ENCODE results near the gene AGAP1.
"Not testable (repeated sequence)": the region's sequence is repeated elsewhere in the genome, so short reads cannot be mapped to it uniquely, and the experiment has no call there.

Gene AGAP1

GRCh38 chr2:236089271-236090026, 595.6 kb downstream of the AGAP1 start:
- no peak for DNase-seq (ENCODE audit: low read depth, low spot score)

- DNase-seq (ENCODE audit: low read depth, low spot score), result no peak
Measured at GRCh38 chr2:236090027-236090382, 596.2 kb downstream of the AGAP1 start.

DNA sequence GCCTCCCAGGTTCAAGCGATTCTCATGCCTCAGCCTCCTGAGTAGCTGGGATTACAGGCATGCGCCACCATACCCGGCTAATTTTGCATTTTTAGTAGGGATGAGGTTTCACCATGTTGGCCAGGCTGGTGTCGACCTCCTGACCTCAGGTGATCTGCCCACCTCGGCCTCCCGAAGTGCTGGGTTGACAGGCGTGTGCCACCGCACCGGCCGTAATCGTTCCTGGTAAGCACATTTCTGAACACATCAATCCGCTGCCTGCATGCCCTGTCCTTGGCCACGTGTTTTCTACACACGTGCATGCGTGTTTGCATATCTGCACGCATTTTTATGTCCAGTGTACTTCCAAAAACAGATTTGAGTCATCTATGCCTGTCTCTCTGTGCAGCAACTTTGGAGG, 597.0 kb downstream of the AGAP1 start:
- DNase-seq (ENCODE audit: low read depth, low spot score), result not testable (repeated sequence)

DNA sequence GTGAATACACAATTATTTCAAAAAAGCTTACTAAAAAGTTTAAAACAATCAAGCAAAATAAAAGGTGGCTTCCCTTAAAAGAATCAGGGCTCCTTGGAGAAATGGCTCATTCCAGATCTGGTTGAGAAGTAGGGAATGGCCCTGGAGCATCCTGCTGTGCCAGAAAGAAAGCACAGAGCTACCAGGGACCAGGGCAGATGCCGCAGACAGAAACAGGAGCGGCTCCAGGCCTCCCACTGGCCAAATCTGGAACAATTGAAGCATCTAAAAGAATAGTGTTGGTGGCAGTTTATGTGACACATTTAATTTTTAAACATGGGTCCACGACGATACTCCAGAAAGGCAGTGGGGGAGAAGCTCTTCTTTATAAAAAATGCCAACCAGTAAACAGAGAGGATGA, 598.9 kb downstream of the AGAP1 start:
- DNase-seq (ENCODE audit: low read depth, low spot score), result no peak

DNA sequence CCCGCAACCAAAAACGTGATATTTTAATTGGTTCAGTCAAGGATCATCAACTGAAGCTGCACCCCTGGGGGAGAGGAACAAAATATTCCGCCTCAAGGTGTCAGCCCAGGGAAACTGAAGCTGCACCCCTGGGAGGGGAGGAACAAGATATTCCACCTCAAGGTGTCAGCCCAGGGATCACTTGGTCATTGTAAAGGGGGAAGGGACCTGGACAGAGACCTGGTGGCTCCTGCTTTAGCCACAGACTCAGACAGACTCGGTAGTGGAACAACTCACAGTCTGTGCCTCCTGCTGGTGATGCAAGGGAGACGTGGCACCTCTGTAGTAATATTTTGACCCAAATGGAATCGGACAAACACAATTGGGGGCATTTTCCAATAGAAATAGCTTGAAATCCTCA, 599.3 kb downstream of the AGAP1 start:
- DNase-seq (ENCODE audit: low read depth, low spot score), result no peak

DNA sequence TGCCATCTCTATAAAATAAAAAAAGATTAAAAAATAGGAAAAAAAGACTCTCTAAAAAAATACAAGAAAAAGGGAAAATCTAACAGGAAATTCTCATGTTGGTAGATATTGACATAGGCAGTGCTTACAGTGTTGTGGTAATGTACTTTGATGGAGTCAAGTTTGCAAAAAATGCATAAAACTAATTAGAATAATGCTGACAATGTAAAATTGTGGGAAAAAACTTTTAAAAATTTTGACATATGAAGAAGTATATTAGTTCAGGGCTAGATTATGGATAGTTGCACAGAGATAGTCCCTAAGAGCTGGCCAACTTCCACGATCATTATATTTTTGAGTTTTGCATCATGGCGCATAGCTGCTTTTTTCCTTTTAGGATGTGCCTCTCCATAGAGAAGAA, 601.7 kb downstream of the AGAP1 start:
- no peak for DNase-seq (ENCODE audit: low read depth, low spot score)

DNA sequence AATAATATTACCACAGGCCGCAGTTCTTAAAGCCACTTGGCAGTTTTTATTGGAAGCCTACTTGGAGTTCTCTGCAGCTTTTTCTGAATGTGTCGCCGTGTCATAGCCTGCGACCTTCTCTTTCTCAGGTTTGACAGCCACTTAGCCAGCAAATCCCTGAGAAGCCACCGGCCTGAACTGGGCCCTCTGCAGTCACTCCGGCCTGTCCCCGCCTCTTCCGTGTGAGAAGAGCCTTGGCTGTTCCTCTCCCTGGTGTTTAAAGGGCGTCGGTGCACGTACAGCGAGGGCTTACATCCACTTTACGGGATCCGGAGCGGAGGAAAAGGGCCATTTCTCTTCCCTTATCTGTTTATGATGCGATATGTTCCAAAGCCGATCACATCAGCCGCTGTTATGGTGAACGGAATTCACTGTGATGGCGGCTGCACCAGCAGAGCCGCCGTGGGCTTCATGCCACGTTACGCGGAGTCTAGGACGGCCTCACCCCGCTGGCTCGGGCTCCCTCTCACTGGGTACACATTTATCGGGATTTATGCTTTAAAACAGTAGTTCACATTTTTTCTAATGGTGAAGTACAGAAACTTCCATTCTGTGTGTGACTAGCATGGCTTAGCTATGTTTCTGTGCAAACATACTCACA, 607.6 kb downstream of the AGAP1 start:
- no peak for DNase-seq (ENCODE audit: low read depth, low spot score)

DNA sequence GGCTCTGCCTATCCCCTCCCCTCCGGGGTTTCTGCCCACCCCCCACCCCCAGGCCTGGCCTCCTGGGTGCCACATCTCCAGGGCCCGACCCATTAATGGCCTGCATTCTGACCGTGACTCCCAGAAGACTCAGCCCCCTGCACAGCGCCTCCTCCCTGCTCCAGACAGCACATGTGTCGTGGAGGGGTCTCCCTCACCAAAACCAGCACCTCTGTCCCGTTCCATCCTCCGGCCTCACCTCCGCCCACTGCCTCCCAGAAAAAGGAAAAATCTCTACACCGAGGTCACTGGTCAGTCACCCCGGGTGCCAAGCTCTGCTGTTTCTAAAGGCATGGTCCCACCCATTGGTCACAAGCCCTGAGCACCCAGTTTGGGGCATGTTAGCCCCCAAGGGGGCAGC, 609.1 kb downstream of the AGAP1 start:
- DNase-seq (ENCODE audit: low read depth, low spot score), result no peak

DNA sequence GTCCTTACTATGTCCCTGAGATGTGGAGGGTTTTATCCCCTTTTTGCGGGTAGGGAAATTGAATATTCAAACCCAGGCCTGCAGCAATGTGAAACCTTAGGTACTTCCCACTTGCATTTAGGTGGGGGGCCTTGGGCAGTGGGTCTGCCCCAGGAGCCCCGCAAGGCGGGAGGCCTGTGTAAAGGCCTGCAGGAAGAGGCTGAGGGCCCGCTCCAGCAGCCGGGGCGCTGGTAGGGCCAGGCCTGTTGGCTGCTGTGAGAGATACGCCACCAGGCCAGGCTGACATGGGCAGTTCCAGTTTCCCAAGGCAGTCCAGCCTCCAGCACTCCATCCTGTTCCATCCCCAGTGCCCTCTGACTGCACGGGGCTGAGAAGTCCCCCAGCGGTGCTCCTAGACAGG, 610.1 kb downstream of the AGAP1 start:
- DNase-seq (ENCODE audit: low read depth, low spot score), result no peak

GRCh38 chr2:236105955-236106607, 612.2 kb downstream of the AGAP1 start:
- DNase-seq (ENCODE audit: low read depth, low spot score), result no peak

- DNase-seq (ENCODE audit: low read depth, low spot score), result no peak
Measured at GRCh38 chr2:236106761-236107160, 612.9 kb downstream of the AGAP1 start.

DNA sequence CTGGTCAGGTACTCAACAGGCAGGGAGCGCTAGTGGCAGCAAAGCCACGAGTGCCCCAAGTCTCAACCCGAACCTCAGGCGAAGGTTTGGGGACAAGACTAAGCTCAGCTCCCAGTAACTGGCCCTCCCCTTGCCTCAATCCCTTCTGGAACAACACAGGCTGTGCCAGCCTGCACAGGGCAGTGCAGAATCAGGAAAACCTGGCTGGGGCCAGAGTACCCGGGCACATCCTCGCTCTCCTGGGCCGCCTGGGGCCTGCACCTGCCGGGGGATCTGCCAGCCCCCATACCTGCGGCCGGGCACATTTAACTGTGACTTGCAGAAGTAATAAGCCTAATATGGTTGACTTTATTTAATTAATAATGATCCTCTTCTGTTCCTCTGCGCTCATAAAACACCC, 613.7 kb downstream of the AGAP1 start:
- DNase-seq (ENCODE audit: low read depth, low spot score), result no peak

- no peak for DNase-seq (ENCODE audit: low read depth, low spot score)
Measured at GRCh38 chr2:236107942-236108625, 614.2 kb downstream of the AGAP1 start.

- no peak for DNase-seq (ENCODE audit: low read depth, low spot score)
Measured at GRCh38 chr2:236109061-236109460, 615.2 kb downstream of the AGAP1 start.

- no peak for DNase-seq (ENCODE audit: low read depth, low spot score)
Measured at GRCh38 chr2:236109473-236109872, 615.6 kb downstream of the AGAP1 start.

- no peak for DNase-seq (ENCODE audit: low read depth, low spot score)
Measured at GRCh38 chr2:236112466-236112865, 618.6 kb downstream of the AGAP1 start.

DNA sequence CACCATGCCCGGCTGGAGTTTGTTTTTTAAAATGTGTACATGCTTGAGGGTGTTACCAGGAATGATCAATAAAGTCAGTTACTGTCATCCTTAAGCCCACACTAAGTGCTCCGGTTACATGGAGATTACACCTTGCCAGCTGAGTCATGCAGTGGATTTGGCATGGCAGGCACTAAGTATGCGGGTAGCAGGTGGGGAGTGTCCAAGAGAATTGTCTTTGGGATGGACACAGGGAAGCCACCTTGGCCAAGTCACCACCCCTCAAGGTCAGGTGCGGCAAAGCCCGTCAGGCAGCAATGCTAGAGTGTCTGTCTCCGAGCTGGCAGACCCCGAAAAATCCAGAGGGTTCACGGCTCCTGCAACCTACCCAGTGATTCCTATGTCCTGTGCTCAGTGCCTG, 619.6 kb downstream of the AGAP1 start:
- DNase-seq (ENCODE audit: low read depth, low spot score), result no peak

- no peak for DNase-seq (ENCODE audit: low read depth, low spot score)
Measured at GRCh38 chr2:236113948-236114347, 620.1 kb downstream of the AGAP1 start.

GRCh38 chr2:236114959-236115358, 621.1 kb downstream of the AGAP1 start:
- DNase-seq (ENCODE audit: low read depth, low spot score), result no peak

DNA sequence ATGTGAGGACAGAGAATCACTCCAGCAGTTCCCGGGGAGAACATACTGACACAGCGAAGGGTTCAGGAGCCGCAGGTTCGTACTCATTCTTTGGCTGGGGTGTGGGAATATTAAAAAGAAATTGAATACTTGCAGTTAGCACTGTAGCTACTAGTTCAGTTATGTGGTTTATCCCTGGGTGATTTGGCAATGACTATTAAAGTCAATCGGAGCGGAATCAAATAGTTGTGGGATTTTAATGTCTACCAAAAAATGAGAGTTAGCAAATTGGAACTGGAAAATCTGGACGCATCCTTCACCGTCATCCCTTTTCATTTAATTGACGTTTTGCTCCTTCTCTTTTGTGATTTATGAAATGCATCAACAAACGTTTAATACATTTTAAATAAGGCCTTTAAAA, 623.6 kb downstream of the AGAP1 start:
- no peak for DNase-seq (ENCODE audit: low read depth, low spot score)

GRCh38 chr2:236117861-236118269, 624.0 kb downstream of the AGAP1 start:
- no peak for DNase-seq (ENCODE audit: low read depth, low spot score)

DNA sequence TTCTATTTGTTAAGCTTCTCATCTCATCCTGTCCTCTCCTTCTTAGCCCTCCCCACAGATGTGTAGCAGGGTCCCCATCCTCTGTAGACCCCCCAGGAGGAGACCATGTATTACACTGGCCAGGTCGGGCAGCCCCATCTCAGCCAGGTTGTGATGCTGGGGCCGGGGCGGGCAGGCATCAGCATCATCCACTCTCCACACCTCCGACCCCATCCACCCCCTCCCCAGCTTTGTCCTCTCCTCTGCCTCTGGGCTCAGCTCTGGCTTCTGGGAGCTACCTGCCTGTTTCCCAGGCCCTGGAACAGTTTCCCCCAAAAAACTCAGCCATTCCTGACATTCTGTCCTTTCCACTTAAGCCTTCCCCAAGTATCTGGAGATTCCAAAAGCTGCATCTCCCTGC, 625.2 kb downstream of the AGAP1 start:
- no peak for DNase-seq (ENCODE audit: low read depth, low spot score)
